Lung (tissue), 12 donors: ENCODE measurements around the gene PCSK6. TPM values are rescaled to one million over a fixed set of nuclear protein-coding genes. Genes with fewer than 3 reads are reported as not detected.
A peak's percentile ranks its signal among the peaks of the same experiment; 100 is the strongest.

Experiments
- ATAC-seq: fragments of 200-7000 bp; cut with Tn5 transposase; one replicate; pipeline ENCODE4 v1.9.1; 2020; ENCODE audit warnings: moderate number of reproducible peaks; ENCODE audit not compliant: insufficient read depth, low FRiP score
- DNase-seq, 3 donors: peaks; one replicate each; pipeline ENCODE4 v3.0.0-alpha.2; 2013 to 2017
- H3K27ac ChIP-seq, 2 donors: one replicate each; pipeline ENCODE4 v1.5.1; 2013; ENCODE audit warnings: mild to moderate bottlenecking in 2 of 2, moderate library complexity in 2 of 2, control low read depth in 1 of 2, inconsistent platforms in 1 of 2, low read depth in 1 of 2, low read length in 1 of 2
- H3K27me3 ChIP-seq, 3 donors: one replicate each; pipeline ENCODE4 v1.5.1; 2013; ENCODE audit warnings: low read length in 2 of 3; ENCODE audit not compliant: control insufficient read depth in 3 of 3, insufficient read depth in 3 of 3
- H3K36me3 ChIP-seq, 4 donors: one replicate each; pipeline ENCODE4 v1.5.1; 2013; ENCODE audit warnings: low read length in 4 of 4, mild to moderate bottlenecking in 1 of 4, moderate library complexity in 1 of 4; ENCODE audit not compliant: control insufficient read depth in 4 of 4, insufficient read depth in 4 of 4
- H3K4me1 ChIP-seq, 5 donors: one replicate each; pipeline ENCODE4 v1.5.1; 2013; ENCODE audit warnings: low read length in 5 of 5, mild to moderate bottlenecking in 2 of 5, moderate library complexity in 1 of 5; ENCODE audit not compliant: control insufficient read depth in 5 of 5, insufficient read depth in 5 of 5
- H3K4me3 ChIP-seq: one replicate; pipeline ENCODE4 v1.5.1; 2013; ENCODE audit warnings: mild to moderate bottlenecking, control low read depth, moderate library complexity
- H3K9ac ChIP-seq, 2 donors: one replicate each; pipeline ENCODE4 v1.5.1; 2013; ENCODE audit warnings: low read length in 2 of 2, control low read depth in 1 of 2; ENCODE audit not compliant: insufficient read depth in 1 of 2
- H3K9me3 ChIP-seq, 4 donors: one replicate each; pipeline ENCODE4 v1.5.1; 2013; ENCODE audit warnings: low read length in 3 of 4, mild to moderate bottlenecking in 1 of 4, moderate library complexity in 1 of 4; ENCODE audit not compliant: control insufficient read depth in 4 of 4, insufficient read depth in 3 of 4
- CTCF ChIP-seq: IDR thresholded peaks from 2 replicates; pipeline ENCODE4 v1.5.1; 2012; ENCODE audit warnings: mild to moderate bottlenecking; ENCODE audit errors: control extremely low read depth, extremely low read depth
- WGBS, 2 donors: extraction: QIAGEN DNeasy Blood & Tissue Kit; methylation state at CpG; one replicate each; pipeline ENCODE4 v1.1.7; 2013; 5-methylcytosine and 5-hydroxymethylcytosine counted together
- polyA plus RNA-seq, 2 donors: library from polyadenylated mRNA; stranded (reverse); fragments of 200-250 nt; gene quantifications; one replicate each; pipeline ENCODE4 v1.2.1, GENCODE V29; 2013
- total RNA-seq, 2 donors: library from RNA; depleted of rRNA in 1 of 2; stranded (reverse); fragments of >200 nt in 1 of 2; gene quantifications; one replicate each; pipeline ENCODE4 v1.2.1, GENCODE V29; 2014 to 2021
- donor health status: control.
- donor health status: control.
- donor health status: Bipolar disorder and iron deficiency.
- donor health status: healthy.
- donor health status: DM: yes; HTN: yes; CAD: no.

The PCSK6 gene
- total and polyA plus RNA-seq, 4 donors: 4.6 to 41.0 (median 8.4) TPM

GRCh38 chr15:101441696-101442095, 47.8 kb downstream of the PCSK6 start:
- no peaks in the 10 kb centered on the region for H3K36me3 ChIP-seq
- 39 to 45% methylated on average over 11 of the region's 11 CpGs for WGBS, 2 donors
- ATAC-seq: no peak
- no peak overlapping the region for H3K4me3 ChIP-seq
- no peak overlapping the region for H3K27ac ChIP-seq
- TF ChIP-seq CTCF: no peak
- peaks cover 0 to 18% (median 12%) of the 10 kb centered on the region in 5 donors for H3K4me1 ChIP-seq
- no peaks in the 10 kb centered on the region for H3K27me3 ChIP-seq
- no peak for DNase-seq
- H3K9ac ChIP-seq: no peak overlapping the region
- H3K9me3 ChIP-seq: no peaks in the 10 kb centered on the region

GRCh38 chr15:101440846-101441590, 48.5 kb downstream of the PCSK6 start:
- WGBS, 2 donors: 54 to 75% methylated on average over 7 of the region's 7 CpGs
- H3K4me1 ChIP-seq: peaks cover 0 to 18% (median 10%) of the 10 kb centered on the region in 5 donors

GRCh38 chr15:101439920-101440319, 49.6 kb downstream of the PCSK6 start:
- TF ChIP-seq CTCF: no peak
- WGBS, 2 donors: 74 to 78% methylated on average over 7 of the region's 7 CpGs
- Histone ChIP-seq H3K4me3 (no peak overlapping the region), H3K27me3 (no peaks in the 10 kb centered on the region), H3K4me1 (peaks cover 0 to 18% (median 6%) of the 10 kb centered on the region in 5 donors), H3K27ac (no peak overlapping the region), H3K9me3 (no peaks in the 10 kb centered on the region), H3K36me3 (no peaks in the 10 kb centered on the region), H3K9ac (no peak overlapping the region)
- ATAC-seq (no peak), DNase-seq (peak in 2 of 3 donors; percentile 81 to 82)

More at GRCh38 chr15:101440846-101441590, 48.5 kb downstream of the PCSK6 start:
- no peaks in the 10 kb centered on the region for H3K9me3 ChIP-seq
- no peak overlapping the region for H3K4me3 ChIP-seq
- no peaks in the 10 kb centered on the region for H3K36me3 ChIP-seq
- no peak overlapping the region for H3K9ac ChIP-seq
- H3K27me3 ChIP-seq: no peaks in the 10 kb centered on the region
- no peak overlapping the region for H3K27ac ChIP-seq
- no peak for ATAC-seq
- TF ChIP-seq CTCF: no peak
- DNase-seq: no peak
